ENCODE data around the gene KCTD1.

GRCh38 chr18:26459340-26459739, 89.0 kb downstream of the KCTD1 start:
- TF ChIP-seq FOXM1 (IDR thresholded peaks at IDR 0.05; ENCODE audit: low read depth) (no peak), SIN3A (IDR thresholded peaks at IDR 0.05; ENCODE audit: borderline replicate concordance, low read depth, low read length) (no peak), TCF12 (IDR thresholded peaks at IDR 0.05) (no peak), RAD21 (IDR thresholded peaks at IDR 0.05; ENCODE audit: low read length) (no peak), YY1 (IDR thresholded peaks at IDR 0.05; ENCODE audit: low read depth) (no peak), EZH2phosphoT487 (IDR thresholded peaks at IDR 0.05; ENCODE audit: borderline replicate concordance, low read depth) (no peak), MAX (IDR thresholded peaks at IDR 0.05; ENCODE audit: low read depth) (no peak), POLR2AphosphoS5 (IDR thresholded peaks at IDR 0.05; ENCODE audit: low read depth, low read length) (no peak), TAF1 (IDR thresholded peaks at IDR 0.05; ENCODE audit: borderline replicate concordance, low read depth, low read length) (no peak), GABPA (IDR thresholded peaks at IDR 0.05; ENCODE audit: low read depth) (no peak)
- TF ChIP-seq, protein P1, sequence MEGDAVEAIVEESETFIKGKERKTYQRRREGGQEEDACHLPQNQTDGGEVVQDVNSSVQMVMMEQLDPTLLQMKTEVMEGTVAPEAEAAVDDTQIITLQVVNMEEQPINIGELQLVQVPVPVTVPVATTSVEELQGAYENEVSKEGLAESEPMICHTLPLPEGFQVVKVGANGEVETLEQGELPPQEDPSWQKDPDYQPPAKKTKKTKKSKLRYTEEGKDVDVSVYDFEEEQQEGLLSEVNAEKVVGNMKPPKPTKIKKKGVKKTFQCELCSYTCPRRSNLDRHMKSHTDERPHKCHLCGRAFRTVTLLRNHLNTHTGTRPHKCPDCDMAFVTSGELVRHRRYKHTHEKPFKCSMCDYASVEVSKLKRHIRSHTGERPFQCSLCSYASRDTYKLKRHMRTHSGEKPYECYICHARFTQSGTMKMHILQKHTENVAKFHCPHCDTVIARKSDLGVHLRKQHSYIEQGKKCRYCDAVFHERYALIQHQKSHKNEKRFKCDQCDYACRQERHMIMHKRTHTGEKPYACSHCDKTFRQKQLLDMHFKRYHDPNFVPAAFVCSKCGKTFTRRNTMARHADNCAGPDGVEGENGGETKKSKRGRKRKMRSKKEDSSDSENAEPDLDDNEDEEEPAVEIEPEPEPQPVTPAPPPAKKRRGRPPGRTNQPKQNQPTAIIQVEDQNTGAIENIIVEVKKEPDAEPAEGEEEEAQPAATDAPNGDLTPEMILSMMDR (IDR thresholded peaks at IDR 0.05) = no peak
